ENCODE data around the gene HHAT. TPM values are rescaled to one million over a fixed set of nuclear protein-coding genes. Genes with fewer than 3 reads are reported as not detected.
A peak's percentile ranks its signal among the peaks of the same experiment; 100 is the strongest.

The HHAT gene
- total RNA-seq, 1 donor from 2014 or later: 11.4 TPM

DNA sequence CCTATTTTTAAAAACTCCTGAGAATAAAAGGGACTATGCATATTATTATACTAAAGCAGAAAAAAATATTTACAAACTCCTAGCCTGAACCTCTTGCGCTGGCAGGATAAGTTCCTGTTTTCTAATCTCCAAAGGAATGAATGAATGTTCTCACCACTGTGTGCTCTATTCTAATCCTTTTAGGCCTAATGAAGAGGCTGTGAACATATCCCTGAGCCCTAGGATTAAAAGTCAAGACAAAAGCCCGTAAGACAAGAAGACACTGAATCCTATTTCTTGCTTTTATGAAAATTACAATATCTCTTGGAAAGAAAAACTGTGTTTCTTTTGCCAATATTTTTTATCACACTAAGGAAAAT is 317.5 kb downstream of the HHAT start:
- Mint-ChIP-seq H3K4me1 (ENCODE audit: low read depth, unreplicated experiment) (peaks cover 15% of the 10 kb centered on the region), H3K4me3 (ENCODE audit: unreplicated experiment) (no peak overlapping the region), H3K27ac (ENCODE audit: unreplicated experiment) (no peak overlapping the region), H3K27me3 (ENCODE audit: low read depth, unreplicated experiment) (peaks cover 2% of the 10 kb centered on the region), H3K9me3 (ENCODE audit: unreplicated experiment) (no peaks in the 10 kb centered on the region), H3K36me3 (ENCODE audit: low read depth, unreplicated experiment) (no peaks in the 10 kb centered on the region)
- Histone ChIP-seq H3K9ac (ENCODE audit: low read length) (no peak overlapping the region), H3K79me2 (ENCODE audit: insufficient read depth, low read length) (no peaks in the 10 kb centered on the region), H4K20me1 (ENCODE audit: insufficient read depth, low read length) (no peaks in the 10 kb centered on the region), H3K36me3 (ENCODE audit: insufficient read depth, low read length) (no peaks in the 10 kb centered on the region), H3K9me3 (ENCODE audit: insufficient read depth, low read depth, low read length) (no peaks in the 10 kb centered on the region), H3K27me3 (ENCODE audit: insufficient read depth, low read length) (peaks cover 10% of the 10 kb centered on the region), H2AFZ (ENCODE audit: low read depth, low read length) (no peak overlapping the region), H3K4me3 (ENCODE audit: insufficient read depth, low read depth, low read length) (no peak overlapping the region), H3K4me2 (ENCODE audit: low read length) (no peak overlapping the region), H3K27ac (ENCODE audit: low read depth, low read length) (no peak overlapping the region), H3K4me1 (ENCODE audit: insufficient read depth, low read length) (peaks cover 12% of the 10 kb centered on the region)
- TF ChIP-seq EZH2 (IDR thresholded peaks at IDR 0.05; ENCODE audit: insufficient read depth, low read length) (no peak), CTCF (IDR thresholded peaks at IDR 0.05; ENCODE audit: insufficient read depth, low read depth, low read length) (no peak)
- FAIRE-seq: no peak
- no peak for DNase-seq (ENCODE audit: low read depth)

DNA sequence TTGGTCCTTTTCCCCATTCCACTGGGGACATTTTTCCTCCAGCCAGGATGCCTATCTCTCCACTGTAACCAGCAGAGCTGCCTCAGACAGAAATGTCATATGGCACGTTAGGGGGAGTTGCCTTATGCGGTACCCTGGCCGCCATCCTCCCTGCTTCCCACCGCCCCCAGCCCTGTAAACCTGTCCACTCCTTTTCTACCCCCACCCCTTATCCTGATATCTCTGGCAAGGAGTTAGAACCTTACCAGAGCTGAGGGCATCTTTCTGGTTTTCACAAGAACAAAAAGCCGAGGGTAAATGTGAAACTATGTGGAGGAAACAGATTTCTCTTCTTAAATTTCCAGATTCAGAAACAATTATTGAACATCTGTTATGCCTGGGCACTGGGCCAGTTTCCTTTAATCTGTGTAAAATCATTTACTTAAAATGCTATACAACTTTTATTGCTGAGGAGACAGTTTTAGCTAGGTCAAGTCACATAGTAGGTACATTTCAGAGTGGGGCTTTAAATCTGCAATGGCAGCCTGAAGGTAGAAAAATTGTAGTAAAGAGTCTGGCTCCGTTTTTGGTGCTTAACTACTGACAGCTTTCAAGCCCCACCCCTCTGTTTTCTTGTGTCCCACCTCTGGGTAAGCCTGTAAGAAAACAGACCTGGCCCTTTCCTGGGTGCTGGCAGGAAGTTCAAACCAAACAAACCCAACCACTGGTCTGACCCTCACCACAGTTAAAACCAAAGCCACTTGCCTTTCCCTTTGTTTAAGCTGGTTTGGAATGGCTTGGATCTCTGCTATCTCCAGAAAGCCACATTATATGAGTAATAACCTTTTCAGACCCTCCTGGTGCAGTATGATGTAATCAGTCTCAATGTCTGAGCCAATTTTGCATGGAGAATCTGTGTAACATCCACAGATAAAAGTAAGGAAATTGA is 319.0 kb downstream of the HHAT start:
- Mint-ChIP-seq H3K4me1 (ENCODE audit: low read depth, unreplicated experiment) (peaks cover 15% of the 10 kb centered on the region), H3K27me3 (ENCODE audit: low read depth, unreplicated experiment) (peaks cover 2% of the 10 kb centered on the region), H3K36me3 (ENCODE audit: low read depth, unreplicated experiment) (no peaks in the 10 kb centered on the region), H3K4me3 (ENCODE audit: unreplicated experiment) (no peak overlapping the region), H3K9me3 (ENCODE audit: unreplicated experiment) (no peaks in the 10 kb centered on the region), H3K27ac (ENCODE audit: unreplicated experiment) (peak overlapping the region; percentile 93)
- Histone ChIP-seq H3K27me3 (ENCODE audit: insufficient read depth, low read length) (peaks cover 10% of the 10 kb centered on the region), H4K20me1 (ENCODE audit: insufficient read depth, low read length) (no peaks in the 10 kb centered on the region), H3K9me3 (ENCODE audit: insufficient read depth, low read depth, low read length) (no peaks in the 10 kb centered on the region), H3K4me2 (ENCODE audit: low read length) (peak overlapping the region; percentile 48), H3K4me1 (ENCODE audit: insufficient read depth, low read length) (peaks cover 12% of the 10 kb centered on the region), H3K27ac (ENCODE audit: low read depth, low read length) (no peak overlapping the region), H3K79me2 (ENCODE audit: insufficient read depth, low read length) (no peaks in the 10 kb centered on the region), H3K4me3 (ENCODE audit: insufficient read depth, low read depth, low read length) (no peak overlapping the region), H3K9ac (ENCODE audit: low read length) (no peak overlapping the region), H3K36me3 (ENCODE audit: insufficient read depth, low read length) (no peaks in the 10 kb centered on the region), H2AFZ (ENCODE audit: low read depth, low read length) (no peak overlapping the region)
- TF ChIP-seq CTCF (IDR thresholded peaks at IDR 0.05; ENCODE audit: insufficient read depth, low read depth, low read length): no peak
- TF ChIP-seq EZH2 (IDR thresholded peaks at IDR 0.05; ENCODE audit: insufficient read depth, low read length): no peak
- peak; percentile 95 for DNase-seq (ENCODE audit: low read depth)
- FAIRE-seq: no peak
